NCI-H146 treated with DMSO at 0.1 percent for 48 hours (cell line): ENCODE data around the gene PANK3.
"Not testable (repeated sequence)": the region's sequence is repeated elsewhere in the genome, so short reads cannot be mapped to it uniquely, and the experiment has no call there.

ENCODE experiments used
- DNase-seq: peaks from one replicate; lab custom pipeline; 2025; ENCODE audit not compliant: unreplicated experiment; lab: John Stamatoyannopoulos, UW

The PANK3 gene

DNA sequence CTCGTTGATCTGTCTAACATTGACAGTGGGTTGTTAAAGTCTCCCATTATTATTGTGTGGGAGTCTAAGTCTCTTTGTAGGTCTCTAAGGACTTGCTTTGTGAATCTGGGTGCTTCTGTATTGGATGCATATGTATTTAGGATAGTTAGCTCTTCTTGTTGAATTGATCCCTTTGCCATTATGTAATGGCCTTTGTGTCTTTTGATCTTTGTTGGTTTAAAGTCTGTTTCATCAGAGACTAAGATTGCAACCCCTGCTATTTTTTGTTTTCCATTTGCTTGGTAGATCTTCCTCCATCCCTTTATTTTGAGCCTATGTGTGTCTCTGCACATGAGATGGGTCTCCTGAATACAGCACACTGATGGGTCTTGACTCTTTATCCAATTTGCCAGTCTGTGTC lies 17.0 kb upstream of the PANK3 start:
- not testable (repeated sequence) for DNase-seq

DNA sequence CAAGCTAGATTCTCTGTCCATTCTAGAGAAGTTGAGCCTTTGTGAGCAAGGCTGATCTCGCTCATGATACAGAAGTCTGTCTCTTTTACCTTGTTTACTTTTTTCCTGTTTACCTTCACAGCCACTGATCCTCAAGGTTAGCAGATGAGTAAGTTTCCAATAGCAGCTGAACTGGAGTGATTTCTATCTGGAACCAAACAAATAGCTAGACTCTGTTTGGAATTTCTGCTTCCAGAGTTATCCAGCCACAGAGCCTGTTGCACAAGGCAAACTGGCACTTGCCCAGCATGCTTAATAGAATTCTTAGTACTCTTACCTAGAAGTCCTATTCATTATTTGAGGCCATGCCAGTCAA lies 12.8 kb upstream of the PANK3 start:
- no peak for DNase-seq

DNA sequence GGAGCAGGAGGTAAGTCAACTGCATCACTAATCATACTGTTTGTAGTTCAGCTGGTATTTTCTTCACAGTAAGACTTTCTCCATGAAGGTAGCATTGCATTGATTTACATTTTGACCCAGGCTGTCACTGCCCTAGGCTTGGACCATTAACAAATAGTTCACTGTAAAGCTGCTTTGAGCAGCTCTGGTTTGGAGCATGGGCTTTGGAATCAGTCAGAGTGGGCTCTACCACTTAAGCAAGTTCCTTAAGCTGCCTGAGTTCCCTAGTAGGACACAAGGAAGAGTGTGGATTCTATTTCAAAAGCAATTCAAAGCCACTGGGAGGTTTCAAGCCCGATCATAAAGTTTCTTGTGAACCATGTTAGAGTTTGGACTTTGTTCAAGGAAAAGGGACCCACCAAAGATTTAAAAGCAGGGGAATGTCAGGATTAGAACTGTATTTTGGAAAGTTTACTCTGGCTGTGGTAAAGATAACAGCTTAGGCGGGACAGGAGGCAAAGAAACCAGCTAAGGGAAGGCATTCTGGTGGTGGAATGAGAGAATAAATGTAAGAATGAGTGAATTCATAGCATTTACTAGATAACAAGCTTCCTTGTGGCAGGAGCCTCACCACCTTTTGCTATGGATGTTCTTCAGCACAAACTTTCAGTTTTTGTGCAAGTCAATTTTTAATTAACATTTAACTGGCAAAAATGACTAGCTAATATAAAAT lies 12.3 kb upstream of the PANK3 start:
- DNase-seq, result no peak

DNA sequence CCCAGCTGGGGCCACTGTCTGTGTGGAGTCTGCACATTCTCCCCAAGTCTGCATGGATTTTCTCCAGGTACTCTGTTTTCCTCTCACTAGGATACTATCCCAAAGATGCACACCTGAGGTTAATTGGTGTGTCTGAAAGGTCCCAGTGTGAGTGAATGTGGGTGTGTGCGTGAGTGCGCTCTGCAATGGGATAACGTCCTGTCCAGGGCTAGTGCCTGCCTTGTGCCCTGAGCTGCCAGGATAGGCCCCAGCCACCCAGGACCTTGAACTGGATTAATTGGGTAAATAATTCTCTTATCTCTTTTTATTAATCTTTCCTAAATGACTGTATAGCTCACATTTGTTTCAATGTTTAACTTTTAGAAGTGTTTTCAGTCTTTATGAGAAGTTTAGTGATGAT lies 11.5 kb upstream of the PANK3 start:
- DNase-seq, result no peak

DNA sequence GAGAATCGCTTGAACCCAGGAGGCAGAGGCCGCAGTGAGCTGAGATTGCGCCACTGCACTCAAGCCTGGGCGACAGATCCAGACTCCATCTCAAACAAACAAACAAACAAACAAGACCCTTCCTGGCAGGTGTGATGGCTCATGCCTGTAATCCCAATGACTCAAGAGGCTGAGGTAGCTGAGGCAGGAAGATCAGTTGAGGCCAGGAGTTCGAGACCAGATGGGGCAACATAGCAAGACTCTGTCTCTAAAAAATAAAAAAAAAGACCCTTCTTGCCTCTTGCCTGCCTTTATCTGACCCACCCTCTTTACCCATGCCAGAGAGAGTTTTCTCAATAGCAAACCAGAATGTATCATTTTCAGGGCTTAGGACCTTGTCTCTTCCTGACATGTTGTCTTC lies 8.8 kb upstream of the PANK3 start:
- no peak for DNase-seq

DNA sequence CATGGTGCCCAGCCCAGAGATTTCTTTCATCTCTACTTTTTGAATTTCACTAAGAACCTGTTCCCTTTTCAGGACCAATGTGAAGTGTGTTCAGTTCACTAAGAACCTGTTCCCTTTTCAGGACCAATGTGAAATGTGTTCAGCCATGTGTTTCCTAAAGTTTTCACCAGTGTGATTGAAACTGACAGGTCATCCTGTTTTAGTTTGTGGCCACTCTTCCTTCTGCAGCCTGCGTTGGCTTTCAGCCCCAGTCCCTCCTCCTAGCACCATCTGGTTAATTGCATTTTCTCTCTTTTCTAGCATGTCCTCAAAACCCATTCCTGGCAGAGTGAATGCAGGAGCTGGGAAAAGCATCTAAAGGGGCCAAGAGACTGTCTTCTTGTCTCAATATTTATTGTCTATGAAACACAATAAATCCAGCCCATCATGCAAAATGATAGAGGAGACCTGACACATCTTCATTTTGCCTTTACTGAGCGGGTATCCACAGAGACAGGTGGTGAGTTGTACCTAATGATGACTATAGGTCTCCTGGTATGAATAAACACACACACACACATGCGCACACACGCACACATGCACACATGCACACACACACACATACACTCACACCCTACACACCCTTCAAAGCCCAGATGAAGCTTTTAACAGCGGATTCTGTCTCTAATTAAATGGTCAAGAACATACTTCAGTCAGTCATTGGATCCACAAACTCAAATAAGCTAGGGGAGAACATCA lies 6.1 kb upstream of the PANK3 start:
- DNase-seq, result no peak

DNA sequence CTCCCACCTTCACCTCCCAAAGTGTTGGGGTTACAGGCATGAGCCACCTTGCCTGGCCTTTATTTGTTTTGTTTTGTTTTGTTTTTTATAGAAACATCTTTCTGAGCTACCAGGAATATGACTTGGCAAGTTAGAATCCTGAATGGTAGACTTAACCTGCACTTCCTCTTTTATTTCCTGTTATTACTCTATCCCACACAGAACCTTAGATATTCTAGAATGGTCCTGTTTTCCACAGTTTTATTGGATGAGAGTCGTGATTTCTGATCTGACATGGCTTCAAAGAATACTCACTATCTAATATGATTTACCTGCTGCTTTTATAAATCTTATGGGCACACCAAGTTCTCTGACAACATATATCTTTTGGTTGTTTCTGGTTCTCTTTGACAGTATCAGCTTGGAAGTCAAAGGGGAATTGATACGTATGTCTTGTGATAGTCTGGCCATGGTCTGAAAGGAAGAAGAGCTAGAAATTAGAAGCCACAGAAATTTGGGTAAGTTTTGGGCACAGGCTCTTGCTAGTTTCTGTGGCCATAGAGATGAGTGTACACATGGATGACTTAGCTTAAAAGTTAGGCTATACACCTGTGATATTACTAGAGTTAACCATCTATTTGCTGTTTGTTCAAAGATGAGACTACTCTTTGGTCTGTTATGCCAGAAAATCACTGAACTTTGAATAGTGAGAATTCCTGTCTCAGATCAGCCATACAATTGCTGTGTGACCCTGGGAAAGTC lies 4.7 kb upstream of the PANK3 start:
- DNase-seq, result no peak

DNA sequence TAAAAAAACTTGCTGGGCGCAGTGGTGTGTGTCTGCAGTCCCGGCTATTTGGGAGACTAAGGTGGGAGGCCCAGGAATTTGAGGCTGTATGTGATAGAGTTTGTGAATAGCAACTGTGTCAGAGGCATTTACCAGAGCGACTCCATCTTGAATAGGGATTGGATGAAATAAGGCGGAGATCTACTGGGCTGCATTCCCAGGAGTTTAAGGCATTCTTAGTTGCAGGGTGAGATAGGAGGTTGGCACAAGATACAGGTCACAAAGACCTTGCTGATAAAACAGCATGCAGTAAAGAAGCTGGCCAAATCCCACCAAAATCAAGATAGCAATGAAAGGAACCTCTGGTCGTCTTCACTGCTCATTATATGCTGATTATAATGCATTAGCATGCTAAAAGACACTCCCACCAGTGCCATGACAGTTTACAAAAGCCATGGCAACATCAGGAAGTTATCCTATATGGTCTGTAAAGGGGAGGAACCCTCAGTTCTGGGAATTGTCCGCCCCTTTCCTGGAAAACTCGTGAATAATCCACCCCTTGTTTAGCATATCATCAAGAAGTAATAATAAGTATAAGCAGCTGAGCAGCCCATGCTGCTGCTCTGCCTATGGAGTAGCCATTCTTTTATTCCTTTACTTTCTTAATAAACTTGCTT lies 1.8 kb upstream of the PANK3 start:
- not testable (repeated sequence) for DNase-seq

DNA sequence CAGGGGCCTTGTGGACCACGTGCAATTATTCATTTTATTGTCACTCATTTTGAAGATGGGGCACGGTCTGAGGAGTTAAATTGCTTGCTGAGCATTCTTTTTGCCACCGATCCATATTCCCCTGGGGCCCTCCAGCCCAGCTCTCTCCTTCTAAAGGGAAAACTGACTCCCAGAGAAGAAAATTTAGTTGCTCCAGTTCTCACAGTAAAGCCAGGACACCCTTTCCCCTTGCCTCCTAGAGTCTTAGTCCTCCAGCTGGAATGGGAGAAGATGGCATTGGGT lies 1.0 kb upstream of the PANK3 start:
- no peak for DNase-seq

DNA sequence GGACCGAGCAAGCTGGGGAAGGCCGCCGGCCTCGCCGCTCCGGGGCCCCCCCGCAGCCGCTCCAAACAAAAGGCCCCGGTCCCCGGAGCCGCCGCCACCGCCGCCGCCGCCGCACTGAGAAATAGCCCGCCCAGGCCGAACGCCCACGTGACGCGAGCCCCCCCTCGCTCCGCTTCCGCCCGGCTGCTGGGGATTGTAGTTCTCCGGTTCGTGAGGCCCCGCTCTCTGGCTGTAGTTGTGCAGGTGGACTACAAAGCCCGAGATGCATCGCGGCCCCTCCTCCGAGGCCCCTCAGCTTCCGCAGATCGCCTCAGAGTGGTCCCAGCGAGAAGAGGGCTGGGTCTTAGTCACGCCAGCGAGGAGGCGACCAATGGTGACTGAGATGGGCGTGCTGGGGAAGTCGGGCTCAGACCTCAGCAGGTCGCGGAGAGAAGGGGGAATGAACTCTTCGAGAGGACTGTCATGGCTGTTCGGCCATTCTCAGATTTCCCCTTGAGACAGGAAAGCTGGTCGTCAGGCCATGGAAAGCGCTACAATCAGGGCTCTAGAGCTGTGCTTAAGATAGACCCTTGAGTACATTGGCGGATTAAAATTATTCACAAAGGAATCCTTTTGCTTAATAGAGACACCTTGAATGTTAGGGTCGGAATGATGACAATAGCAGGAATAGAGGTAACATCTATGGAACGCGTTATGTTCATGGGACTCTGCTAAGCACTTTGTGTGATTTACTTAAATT lies 489 bp upstream of the PANK3 start:
- DNase-seq, result peak; percentile 92

DNA sequence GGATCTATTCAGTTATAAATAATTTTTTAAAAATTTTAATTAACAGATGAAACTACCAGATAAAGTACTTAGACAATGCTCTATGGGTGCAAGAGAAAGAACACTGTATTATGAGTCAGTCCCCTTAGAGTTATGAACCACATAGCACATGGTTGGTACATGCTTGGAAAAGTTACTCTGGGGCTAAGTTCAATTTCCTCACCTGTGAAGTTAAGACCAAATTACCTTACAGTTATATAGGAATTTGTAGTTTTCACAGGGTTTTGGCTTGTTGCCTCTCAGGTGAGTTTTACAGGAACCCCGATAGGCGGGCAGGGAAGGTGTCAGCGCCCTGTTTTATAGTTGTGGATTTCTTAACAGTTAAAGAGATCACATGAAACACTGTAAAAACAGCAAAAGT lies 1.2 kb downstream of the PANK3 start:
- no peak for DNase-seq

DNA sequence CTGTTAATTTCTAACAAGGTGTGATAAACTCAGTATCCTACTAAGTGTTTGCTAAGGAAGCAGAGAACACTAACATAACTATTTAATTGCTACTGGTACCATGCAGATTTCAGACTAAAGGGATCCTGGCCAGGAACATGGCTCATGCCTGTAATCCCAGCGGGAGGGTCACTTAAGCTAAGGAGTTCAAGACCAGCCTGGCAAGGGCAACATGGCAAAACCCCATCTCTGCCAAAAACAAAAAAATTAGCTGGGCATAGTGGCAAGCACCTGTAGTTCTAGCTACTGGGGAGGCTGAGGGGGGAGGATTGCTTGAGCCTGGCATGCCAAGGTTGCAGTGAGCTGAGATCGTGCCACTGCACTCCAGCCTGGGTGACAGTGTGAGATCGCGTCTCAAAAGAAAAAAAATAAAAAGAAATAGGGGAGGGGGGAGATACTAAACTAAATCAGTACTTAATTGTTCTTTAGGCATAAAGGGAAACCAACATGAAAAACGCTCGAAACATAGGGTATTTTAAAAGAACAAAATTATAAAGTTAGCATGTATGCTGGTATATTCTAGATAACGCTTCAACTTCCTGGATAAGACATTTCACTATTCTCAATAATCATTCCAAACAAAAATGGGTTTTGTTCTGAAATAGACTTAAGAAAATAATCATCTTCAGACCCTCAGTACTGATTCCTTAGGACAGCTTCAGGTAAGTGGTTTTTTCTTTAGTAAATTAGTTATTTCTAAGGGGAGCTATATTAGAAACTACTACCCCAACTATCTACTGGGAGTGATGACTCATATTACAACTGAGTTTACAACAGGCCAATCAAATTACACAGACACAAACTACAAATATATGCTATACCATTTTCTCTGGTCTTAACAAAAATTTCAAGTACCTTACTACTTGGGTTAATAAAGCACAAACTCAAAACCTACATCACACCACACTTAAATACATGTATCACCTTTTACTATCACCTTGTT lies 3.5 kb downstream of the PANK3 start:
- no peak for DNase-seq

DNA sequence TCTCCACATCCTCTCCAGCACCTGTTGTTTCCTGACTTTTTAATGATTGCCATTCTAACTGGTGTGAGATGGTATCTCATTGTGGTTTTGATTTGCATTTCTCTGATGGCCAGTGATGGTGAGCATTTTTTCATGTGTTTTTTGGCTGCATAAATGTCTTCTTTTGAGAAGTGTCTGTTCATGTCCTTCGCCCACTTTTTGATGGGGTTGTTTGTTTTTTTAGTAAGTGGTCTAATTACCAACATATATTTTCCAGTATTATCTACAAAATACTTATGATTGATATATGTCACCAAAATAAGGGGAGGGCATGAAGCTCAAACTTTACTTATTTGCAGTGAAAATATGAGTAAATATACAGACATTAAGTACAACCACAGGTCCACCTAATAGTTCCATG lies 5.0 kb downstream of the PANK3 start:
- not testable (repeated sequence) for DNase-seq

DNA sequence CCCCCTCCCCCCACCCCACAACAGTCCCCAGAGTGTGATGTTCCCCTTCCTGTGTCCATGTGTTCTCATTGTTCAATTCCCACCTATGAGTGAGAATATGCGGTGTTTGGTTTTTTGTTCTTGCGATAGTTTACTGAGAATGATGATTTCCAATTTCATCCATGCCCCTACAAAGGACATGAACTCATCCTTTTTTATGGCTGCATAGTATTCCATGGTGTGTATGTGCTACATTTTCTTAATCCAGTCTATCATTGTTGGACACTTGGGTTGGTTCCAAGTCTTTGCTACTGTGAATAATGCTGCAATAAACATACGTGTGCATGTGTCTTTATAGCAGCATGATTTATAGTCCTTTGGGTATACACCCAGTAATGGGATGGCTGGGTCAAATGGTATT lies 5.5 kb downstream of the PANK3 start:
- DNase-seq, result not testable (repeated sequence)

DNA sequence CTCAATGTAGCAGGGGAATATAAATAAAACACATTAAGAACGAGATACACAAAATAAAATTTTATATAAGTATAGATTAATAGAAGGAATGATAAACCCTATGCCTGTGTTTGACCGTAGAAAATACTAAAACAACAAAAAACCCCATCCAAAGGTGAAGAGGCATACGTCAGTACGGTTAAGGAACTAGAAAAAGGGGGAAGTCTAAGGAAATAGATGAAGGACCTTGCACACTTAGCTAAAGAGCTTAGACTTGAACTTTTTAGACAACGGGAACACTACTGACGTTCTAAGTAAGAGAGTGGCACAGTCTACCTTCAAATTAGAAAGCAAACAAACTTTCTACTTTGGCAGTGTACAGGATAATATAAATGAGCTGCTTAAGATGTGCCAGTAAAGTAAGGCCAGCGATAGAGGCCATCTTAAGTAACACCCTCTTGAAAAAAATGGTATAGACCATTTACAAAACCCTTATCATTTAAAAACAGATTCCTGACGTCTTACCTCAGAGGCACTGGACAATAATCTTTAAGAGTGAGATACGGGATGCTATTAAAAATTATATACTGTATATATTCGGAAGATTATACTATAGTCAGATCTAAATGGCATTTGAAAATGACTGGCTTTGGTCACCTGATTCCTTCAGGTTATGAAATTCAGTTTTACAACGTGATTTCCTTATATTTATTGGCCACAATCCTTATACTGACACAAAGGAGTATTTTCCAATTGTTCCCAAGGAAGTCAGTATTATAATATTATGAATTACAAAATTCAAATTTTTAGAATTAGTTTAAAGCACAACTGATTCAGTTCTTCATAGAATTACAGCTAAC lies 8.5 kb downstream of the PANK3 start:
- no peak for DNase-seq

DNA sequence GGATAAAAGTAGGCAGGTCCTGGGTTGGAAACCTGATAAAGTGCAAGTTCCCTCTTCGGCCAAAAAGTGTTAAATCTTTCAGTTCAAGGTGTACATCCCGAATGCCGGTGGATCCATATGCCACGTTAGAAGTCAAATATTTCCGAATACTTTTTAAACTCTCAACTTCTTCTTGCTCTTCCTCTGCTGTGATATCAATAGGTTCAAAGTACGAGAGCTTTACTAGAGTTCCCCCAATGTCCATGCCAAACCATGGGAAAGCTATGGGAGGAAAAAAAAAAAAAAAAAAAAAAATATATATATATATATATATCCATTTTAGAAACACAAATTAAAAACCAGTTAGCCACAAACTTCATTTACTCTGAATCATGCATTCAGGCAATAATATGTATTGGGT lies 10.4 kb downstream of the PANK3 start:
- DNase-seq, result no peak

DNA sequence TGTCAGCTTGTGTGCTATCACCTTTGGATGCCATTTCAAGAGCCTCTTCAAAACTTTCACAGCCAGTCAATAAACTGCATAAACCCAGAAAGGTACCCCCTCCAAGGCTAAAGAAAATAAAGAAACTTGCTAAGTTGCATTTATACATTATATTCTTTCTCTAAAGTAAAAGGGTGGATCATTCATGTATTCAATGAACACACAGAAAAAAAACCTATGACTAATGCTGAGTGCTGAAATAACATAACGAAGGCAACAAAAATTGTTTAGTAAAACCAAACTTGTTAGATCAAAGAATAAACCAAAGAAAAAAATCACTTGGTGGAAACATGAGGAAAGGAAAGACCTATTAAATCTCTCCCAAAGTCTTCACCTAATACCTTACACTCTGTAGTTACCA lies 15.2 kb downstream of the PANK3 start:
- DNase-seq, result no peak

DNA sequence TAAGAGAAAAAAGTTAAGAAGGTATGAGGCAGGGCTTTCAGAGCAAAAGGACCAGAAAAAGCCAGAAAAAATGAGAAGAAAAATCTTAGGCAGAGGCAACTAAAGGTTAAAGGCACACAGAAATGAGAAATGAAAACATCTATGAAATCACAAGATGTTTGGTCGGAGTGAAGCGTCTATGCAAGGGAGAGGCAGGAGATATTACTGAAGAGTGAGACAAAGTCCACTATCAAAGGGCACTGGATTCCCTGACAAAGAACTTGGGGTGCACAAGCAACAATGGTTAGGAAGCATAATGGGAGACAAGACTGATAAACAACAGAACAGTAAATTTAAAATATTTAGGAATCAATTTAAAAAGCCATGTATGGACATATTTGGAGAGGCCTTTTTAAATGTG lies 16.9 kb downstream of the PANK3 start:
- DNase-seq, result no peak

DNA sequence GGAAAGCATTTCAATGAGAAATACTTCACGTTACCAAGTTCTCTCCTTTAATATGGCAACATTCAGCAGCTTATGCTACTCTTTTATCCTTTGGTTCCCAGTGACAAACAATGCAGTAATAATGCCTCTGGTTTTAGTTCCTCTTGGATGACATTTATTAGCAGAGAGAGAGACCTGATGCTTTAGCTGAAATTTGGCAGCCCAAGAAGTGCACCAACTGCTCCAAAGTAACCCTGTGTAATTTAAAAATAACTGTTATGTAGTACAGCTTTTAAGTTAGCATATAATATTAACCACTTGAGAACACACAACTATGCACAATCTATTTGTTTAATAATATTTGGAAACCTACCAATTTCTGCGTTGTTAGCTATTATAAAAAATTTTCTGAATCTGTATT lies 21.8 kb downstream of the PANK3 start:
- no peak for DNase-seq
